Hepatocyte (in vitro differentiated cells): ENCODE results near the gene RFX7.

Experiments
- EZH2 ChIP-seq: fragments of 200-600 bp; sonication (generic); IDR thresholded peaks from 2 replicates; pipeline ENCODE4 v1.6.1; 2016; ENCODE audit warnings: antibody characterized with exemption, mild to moderate bottlenecking, borderline replicate concordance
- EZH2phosphoT487 ChIP-seq: fragments of 200-600 bp; sonication (generic); IDR thresholded peaks from one replicate; pipeline ENCODE4 v1.6.1; 2018; ENCODE audit warnings: antibody characterized with exemption, mild to moderate bottlenecking, low read depth, moderate library complexity; ENCODE audit not compliant: unreplicated experiment, severe bottlenecking
- TF ChIP-seq, protein P1 (sequence below): fragments of 200-600 bp; sonication (generic); IDR thresholded peaks from 2 replicates; pipeline ENCODE4 v1.5.1; 2016; ENCODE audit warnings: antibody characterized with exemption, mild to moderate bottlenecking; ENCODE audit not compliant: poor library complexity

DNA sequence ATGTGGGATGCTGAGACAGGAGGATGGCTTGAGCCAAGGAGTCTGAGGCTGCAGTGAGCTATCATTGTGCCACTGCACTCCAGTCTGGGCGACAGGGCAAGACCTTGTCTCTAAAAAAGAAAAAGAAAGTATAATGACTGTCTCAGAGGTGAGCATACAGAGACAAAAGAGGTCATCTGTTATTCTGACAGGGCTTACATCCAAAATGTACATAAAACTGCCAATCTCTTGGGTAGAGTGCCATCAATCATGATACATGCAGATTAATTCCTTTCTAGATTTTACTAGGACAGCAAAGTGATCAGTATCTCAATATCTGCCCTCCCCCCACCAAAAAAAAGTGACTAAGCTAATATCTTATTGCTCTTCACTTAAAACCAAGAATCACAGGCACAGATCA, 41.0 kb downstream of the RFX7 start:
- TF ChIP-seq, protein P1, sequence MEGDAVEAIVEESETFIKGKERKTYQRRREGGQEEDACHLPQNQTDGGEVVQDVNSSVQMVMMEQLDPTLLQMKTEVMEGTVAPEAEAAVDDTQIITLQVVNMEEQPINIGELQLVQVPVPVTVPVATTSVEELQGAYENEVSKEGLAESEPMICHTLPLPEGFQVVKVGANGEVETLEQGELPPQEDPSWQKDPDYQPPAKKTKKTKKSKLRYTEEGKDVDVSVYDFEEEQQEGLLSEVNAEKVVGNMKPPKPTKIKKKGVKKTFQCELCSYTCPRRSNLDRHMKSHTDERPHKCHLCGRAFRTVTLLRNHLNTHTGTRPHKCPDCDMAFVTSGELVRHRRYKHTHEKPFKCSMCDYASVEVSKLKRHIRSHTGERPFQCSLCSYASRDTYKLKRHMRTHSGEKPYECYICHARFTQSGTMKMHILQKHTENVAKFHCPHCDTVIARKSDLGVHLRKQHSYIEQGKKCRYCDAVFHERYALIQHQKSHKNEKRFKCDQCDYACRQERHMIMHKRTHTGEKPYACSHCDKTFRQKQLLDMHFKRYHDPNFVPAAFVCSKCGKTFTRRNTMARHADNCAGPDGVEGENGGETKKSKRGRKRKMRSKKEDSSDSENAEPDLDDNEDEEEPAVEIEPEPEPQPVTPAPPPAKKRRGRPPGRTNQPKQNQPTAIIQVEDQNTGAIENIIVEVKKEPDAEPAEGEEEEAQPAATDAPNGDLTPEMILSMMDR = no peak
- TF ChIP-seq EZH2phosphoT487 (no peak), EZH2 (no peak)
